WTC11 (cell line): ENCODE results near the gene CRB2.

Experiments used
- CBFB ChIP-seq: sonication (generic); formaldehyde crosslinking; IDR thresholded peaks from 2 replicates; pipeline ENCODE4 v1.8.1; 2022; ENCODE audit warnings: mild to moderate bottlenecking, low read depth, missing genetic modification reagents
- NFE2L1 ChIP-seq: sonication (generic); formaldehyde crosslinking; IDR thresholded peaks from 2 replicates; pipeline ENCODE4 v1.8.1; 2023; ENCODE audit warnings: missing genetic modification reagents
- NFYB ChIP-seq: sonication (generic); formaldehyde crosslinking; conservative IDR thresholded peaks from 2 replicates; pipeline ENCODE4 v1.8.0; 2022; ENCODE audit warnings: low read depth, missing genetic modification reagents
- NR3C1 ChIP-seq: sonication (generic); formaldehyde crosslinking; conservative IDR thresholded peaks from 2 replicates; pipeline ENCODE4 v1.8.1; 2023; ENCODE audit warnings: low read depth, mild to moderate bottlenecking, missing genetic modification reagents
- TCF7 ChIP-seq: sonication (generic); formaldehyde crosslinking; IDR thresholded peaks from 2 replicates; pipeline ENCODE4 v1.8.0; 2022; ENCODE audit warnings: mild to moderate bottlenecking, low read depth, missing genetic modification reagents, moderate library complexity
- ZNF232 ChIP-seq: sonication (generic); formaldehyde crosslinking; IDR thresholded peaks from 2 replicates; pipeline ENCODE4 v1.8.0; 2022; ENCODE audit warnings: mild to moderate bottlenecking, missing genetic modification reagents
- ZNF416 ChIP-seq: fragments of 250-450 bp; sonication (Bioruptor Pico); IDR thresholded peaks from 2 replicates; pipeline ENCODE4 v1.9.0; 2021; ENCODE audit warnings: mild to moderate bottlenecking, inconsistent platforms
- TF ChIP-seq, protein P1 (sequence below): fragments of 200-600 bp; IDR thresholded peaks from 2 replicates; pipeline ENCODE4 v1.8.0; 2022; ENCODE audit warnings: antibody characterized with exemption

GRCh38 chr9:123420592-123421111 is 64.7 kb downstream of the CRB2 start:
- TF ChIP-seq NFYB (no peak), ZNF416 (CRISPR knock-in tag) (no peak), ZNF232 (CRISPR knock-in tag) (no peak), TCF7 (CRISPR knock-in tag) (no peak), NFE2L1 (CRISPR knock-in tag) (no peak), CBFB (CRISPR knock-in tag) (no peak), NR3C1 (CRISPR knock-in tag) (no peak)
- TF ChIP-seq, protein P1, sequence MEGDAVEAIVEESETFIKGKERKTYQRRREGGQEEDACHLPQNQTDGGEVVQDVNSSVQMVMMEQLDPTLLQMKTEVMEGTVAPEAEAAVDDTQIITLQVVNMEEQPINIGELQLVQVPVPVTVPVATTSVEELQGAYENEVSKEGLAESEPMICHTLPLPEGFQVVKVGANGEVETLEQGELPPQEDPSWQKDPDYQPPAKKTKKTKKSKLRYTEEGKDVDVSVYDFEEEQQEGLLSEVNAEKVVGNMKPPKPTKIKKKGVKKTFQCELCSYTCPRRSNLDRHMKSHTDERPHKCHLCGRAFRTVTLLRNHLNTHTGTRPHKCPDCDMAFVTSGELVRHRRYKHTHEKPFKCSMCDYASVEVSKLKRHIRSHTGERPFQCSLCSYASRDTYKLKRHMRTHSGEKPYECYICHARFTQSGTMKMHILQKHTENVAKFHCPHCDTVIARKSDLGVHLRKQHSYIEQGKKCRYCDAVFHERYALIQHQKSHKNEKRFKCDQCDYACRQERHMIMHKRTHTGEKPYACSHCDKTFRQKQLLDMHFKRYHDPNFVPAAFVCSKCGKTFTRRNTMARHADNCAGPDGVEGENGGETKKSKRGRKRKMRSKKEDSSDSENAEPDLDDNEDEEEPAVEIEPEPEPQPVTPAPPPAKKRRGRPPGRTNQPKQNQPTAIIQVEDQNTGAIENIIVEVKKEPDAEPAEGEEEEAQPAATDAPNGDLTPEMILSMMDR, result no peak
